ENCODE data around the gene PKNOX1.

PKNOX1 gene

DNA sequence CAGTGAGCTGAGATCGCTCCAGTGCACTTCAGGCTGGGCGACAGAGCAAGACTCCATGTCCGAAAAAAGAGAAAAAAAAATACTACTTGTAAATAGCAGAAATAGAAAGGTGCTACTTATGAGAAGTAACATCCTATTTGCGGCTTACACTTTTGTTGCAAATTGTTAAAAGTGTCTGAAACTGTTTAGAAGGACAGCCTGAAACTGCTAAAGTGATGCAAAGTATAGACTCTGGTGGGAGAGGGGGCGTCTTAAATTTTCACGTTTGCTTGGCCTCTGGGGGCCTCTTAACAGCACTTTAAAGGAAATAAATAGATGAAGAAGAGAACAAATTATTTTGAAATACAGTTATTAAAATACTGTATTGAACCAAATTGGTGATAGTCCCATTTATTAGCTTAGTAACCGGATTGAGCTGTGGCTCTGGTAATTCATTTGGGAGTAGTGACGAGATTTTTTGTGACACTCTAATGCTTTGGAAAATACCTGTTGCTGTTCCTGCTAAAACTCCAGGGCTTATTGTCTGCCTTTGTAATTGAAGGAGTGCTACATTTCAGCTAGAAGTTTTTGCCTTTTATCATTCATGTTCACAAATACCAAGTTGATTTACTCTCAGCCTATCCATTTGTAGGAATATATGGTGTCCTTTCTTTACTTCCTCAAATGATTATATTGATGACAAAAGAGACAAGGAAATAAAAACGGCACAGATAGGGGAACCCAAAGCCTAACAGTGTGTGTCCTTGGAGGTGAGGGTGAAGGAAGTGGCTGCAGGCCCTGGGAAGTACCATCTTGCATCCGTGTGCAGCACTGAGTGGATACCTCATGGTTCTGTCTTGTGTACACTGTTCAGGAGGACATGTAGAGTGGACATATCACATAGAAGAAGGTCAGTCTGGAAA, 6.2 kb downstream of the PKNOX1 start:
- no peak for DNase-seq (ENCODE audit: low read depth)
- TF ChIP-seq, protein P1, sequence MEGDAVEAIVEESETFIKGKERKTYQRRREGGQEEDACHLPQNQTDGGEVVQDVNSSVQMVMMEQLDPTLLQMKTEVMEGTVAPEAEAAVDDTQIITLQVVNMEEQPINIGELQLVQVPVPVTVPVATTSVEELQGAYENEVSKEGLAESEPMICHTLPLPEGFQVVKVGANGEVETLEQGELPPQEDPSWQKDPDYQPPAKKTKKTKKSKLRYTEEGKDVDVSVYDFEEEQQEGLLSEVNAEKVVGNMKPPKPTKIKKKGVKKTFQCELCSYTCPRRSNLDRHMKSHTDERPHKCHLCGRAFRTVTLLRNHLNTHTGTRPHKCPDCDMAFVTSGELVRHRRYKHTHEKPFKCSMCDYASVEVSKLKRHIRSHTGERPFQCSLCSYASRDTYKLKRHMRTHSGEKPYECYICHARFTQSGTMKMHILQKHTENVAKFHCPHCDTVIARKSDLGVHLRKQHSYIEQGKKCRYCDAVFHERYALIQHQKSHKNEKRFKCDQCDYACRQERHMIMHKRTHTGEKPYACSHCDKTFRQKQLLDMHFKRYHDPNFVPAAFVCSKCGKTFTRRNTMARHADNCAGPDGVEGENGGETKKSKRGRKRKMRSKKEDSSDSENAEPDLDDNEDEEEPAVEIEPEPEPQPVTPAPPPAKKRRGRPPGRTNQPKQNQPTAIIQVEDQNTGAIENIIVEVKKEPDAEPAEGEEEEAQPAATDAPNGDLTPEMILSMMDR (IDR thresholded peaks at IDR 0.05; ENCODE audit: control insufficient read depth, extremely low read depth, insufficient read depth) = no peak
- no peak overlapping the region for H3K4me3 ChIP-seq (ENCODE audit: low read depth, low read length)

DNA sequence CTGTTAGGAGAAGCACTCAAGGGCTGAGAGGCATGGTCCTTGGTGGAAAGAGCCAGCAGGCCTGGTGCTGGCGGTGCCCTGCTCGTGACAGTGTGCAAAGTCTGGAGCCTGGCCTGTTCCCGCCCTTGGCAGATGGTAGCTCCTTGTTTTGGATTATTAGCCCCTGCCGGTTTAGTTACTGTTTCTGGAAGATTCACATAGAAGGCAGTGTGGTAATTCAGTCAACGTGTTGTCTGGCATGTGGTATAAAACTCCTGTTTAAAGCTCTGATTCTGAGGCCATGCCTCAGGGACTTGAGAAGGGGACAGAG, 6.8 kb downstream of the PKNOX1 start:
- H3K4me3 ChIP-seq (ENCODE audit: low read depth, low read length) = no peak overlapping the region
- no peak for DNase-seq (ENCODE audit: low read depth)
- TF ChIP-seq, protein P1 (IDR thresholded peaks at IDR 0.05; ENCODE audit: control insufficient read depth, extremely low read depth, insufficient read depth) = no peak

DNA sequence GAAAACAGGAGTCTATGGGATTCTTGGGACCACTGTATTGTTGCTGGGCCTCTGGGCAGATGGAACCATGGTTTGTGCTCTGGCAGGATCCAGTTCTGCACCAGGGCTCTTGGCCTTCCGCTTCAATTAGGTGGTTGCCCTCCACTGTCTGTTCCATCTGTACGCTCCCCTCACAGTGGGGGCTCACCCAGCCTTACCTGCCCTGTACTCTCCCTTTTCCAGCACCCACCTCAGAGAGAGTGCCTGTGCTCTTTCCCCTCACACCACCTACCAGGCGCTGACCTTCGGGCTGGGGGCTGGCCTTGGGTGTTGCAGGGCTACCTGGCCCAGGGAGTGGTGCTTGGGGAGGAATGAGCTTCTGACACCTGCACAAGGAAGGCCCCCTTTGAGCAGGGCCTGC, 7.5 kb downstream of the PKNOX1 start:
- DNase-seq (ENCODE audit: low read depth) = no peak
- TF ChIP-seq, protein P1 (IDR thresholded peaks at IDR 0.05; ENCODE audit: control insufficient read depth, extremely low read depth, insufficient read depth) = no peak
- no peak overlapping the region for H3K4me3 ChIP-seq (ENCODE audit: low read depth, low read length)

DNA sequence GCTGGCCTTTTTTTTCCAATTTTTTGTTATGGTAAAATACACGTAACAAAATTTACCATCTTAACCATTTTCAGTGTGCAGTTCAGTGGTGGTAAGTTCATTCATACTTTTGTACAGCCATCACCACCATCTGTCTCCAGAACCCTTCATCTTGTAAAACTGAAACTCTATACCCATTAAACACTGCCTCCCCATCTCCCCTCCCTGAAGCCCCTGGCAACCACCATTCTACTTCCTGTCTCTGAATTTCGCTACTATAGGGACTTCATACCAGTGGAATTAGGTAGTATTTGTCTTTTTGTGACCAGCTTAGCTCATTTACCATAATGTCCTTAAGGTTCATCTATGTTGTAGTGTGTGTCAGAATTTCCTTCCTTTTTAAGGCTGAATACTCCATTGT, 8.7 kb downstream of the PKNOX1 start:
- no peak for DNase-seq (ENCODE audit: low read depth)
- TF ChIP-seq, protein P1 (IDR thresholded peaks at IDR 0.05; ENCODE audit: control insufficient read depth, extremely low read depth, insufficient read depth) = no peak
- H3K4me3 ChIP-seq (ENCODE audit: low read depth, low read length) = no peak overlapping the region

DNA sequence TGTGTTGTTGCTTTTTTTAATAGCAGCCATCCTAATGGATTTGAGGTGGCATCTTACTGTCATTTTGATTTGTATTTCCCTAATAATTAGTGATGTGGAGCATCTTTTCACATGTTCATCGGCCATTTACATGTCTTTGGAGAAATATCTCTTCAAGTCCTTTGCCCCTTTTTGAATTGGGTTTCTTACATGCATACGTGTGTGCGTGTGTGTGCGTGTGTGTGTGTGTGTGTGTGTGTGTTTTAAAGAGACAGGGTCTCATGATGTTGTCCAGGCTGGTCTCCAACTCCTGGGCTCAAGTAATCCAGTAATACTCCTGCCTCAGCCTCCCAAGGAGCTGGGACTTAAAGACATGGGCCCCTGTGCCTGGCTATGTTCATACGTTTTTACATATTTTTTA, 9.5 kb downstream of the PKNOX1 start:
- TF ChIP-seq, protein P1 (IDR thresholded peaks at IDR 0.05; ENCODE audit: control insufficient read depth, extremely low read depth, insufficient read depth) = no peak
- no peak overlapping the region for H3K4me3 ChIP-seq (ENCODE audit: low read depth, low read length)
- DNase-seq (ENCODE audit: low read depth) = no peak

DNA sequence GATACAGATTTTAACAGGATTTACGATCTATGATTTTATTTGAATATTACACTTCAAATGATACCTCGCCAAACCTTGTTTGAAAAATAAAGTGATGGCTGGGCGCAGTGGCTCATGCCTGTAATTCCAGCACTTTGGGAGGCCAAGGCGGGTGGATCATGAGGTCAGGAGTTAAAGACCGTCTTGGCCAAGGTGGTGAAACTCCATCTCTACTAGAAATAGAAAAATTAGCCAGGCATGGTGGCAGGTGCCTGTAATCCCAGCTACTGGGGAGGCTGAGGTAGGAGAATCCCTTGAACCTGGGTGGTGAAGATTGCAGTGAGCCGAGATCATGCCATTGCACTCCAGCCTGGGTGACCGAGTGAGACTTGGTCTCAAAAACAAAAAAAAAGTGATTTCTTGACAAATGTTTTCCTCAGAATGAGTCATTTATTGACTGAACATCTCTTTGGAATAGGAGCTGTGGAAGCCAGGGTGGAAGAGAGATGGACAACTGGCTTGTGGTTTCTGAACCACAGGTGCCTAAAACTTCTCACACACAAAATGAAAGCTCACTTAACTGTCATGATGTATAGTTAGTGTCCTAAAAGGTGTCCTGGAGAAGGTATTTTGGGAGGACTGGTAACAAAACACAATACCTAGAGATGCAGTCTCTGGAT, 11.9 kb downstream of the PKNOX1 start:
- no peak for DNase-seq (ENCODE audit: low read depth)
- no peak overlapping the region for H3K4me3 ChIP-seq (ENCODE audit: low read depth, low read length)
- TF ChIP-seq, protein P1 (IDR thresholded peaks at IDR 0.05; ENCODE audit: control insufficient read depth, extremely low read depth, insufficient read depth) = no peak

All from LNCaP clone FGC (cell line).